Stimulated activated naive CD4-positive, alpha-beta T cell treated with Interleukin-2 at 50 U/mL for 16 hours (primary cell): ENCODE results near the gene SPCS2.
A peak's percentile ranks its signal among the peaks of the same experiment; 100 is the strongest.
"Not testable (repeated sequence)": the region's sequence is repeated elsewhere in the genome, so short reads cannot be mapped to it uniquely, and the experiment has no call there.

ENCODE experiments used
- DNase-seq: peaks from one replicate; lab custom pipeline; 2025; lab: John Stamatoyannopoulos, UW

Gene SPCS2

GRCh38 chr11:75002516-75002915 lies 53.5 kb downstream of the SPCS2 start:
- DNase-seq: no peak

GRCh38 chr11:75004215-75004614 lies 55.1 kb downstream of the SPCS2 start:
- no peak for DNase-seq

GRCh38 chr11:75011357-75011756 lies 62.3 kb downstream of the SPCS2 start:
- no peak for DNase-seq

- DNase-seq: no peak
These were observed 62.8 kb downstream of the SPCS2 start for GRCh38 chr11:75011872-75012271.

- DNase-seq: no peak
These were observed 64.0 kb downstream of the SPCS2 start for GRCh38 chr11:75013051-75013450.

GRCh38 chr11:75014129-75014528 lies 65.1 kb downstream of the SPCS2 start:
- DNase-seq: no peak

- not testable (repeated sequence) for DNase-seq
These were observed 70.1 kb downstream of the SPCS2 start for GRCh38 chr11:75019200-75019599.

GRCh38 chr11:75020328-75020727 lies 71.3 kb downstream of the SPCS2 start:
- not testable (repeated sequence) for DNase-seq

- DNase-seq: no peak
These were observed 73.2 kb downstream of the SPCS2 start for GRCh38 chr11:75022296-75022695.

GRCh38 chr11:75022759-75023396 lies 73.8 kb downstream of the SPCS2 start:
- DNase-seq: peak; percentile 65

- DNase-seq: no peak
These were observed 74.5 kb downstream of the SPCS2 start for GRCh38 chr11:75023446-75024067.

- DNase-seq: no peak
These were observed 75.0 kb downstream of the SPCS2 start for GRCh38 chr11:75024068-75024449.

- DNase-seq: no peak
These were observed 75.7 kb downstream of the SPCS2 start for GRCh38 chr11:75024764-75025211.

GRCh38 chr11:75025561-75025960 lies 76.5 kb downstream of the SPCS2 start:
- DNase-seq: no peak

GRCh38 chr11:75028321-75028720 lies 79.3 kb downstream of the SPCS2 start:
- no peak for DNase-seq
